GM10266 (cell line): ENCODE results near the gene FBLN7.

Experiments
- DNase-seq: peaks from one replicate; pipeline ENCODE4 v3.0.0; 2012; ENCODE audit errors: extremely low spot score
- CTCF ChIP-seq: IDR thresholded peaks from 2 replicates; pipeline ENCODE4 v1.5.1; 2012; ENCODE audit warnings: mild to moderate bottlenecking, low read depth; ENCODE audit not compliant: control insufficient read depth, insufficient read depth; ENCODE audit errors: missing control alignments

The FBLN7 gene

DNA sequence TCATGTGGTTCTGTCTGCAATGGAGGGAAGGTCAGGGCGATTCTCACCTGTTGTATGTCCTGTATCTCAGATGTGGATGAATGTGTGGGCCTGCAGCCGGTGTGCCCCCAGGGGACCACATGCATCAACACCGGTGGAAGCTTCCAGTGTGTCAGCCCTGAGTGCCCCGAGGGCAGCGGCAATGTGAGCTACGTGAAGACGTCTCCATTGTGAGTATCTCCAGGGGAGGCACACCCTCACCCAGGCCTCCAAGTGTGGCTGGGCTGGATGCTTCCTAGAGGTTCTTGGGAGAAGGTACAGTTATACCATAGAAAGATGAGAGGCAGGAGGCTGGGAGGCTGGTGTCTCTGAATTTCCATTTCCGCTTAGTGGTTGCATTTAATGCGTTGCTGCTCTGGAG lies 46.9 kb downstream of the FBLN7 start:
- TF ChIP-seq CTCF, result no peak
- DNase-seq, result no peak

- no peak for TF ChIP-seq CTCF
- no peak for DNase-seq
Observed at GRCh38 chr2:112187046-112187715, 49.0 kb downstream of the FBLN7 start.

DNA sequence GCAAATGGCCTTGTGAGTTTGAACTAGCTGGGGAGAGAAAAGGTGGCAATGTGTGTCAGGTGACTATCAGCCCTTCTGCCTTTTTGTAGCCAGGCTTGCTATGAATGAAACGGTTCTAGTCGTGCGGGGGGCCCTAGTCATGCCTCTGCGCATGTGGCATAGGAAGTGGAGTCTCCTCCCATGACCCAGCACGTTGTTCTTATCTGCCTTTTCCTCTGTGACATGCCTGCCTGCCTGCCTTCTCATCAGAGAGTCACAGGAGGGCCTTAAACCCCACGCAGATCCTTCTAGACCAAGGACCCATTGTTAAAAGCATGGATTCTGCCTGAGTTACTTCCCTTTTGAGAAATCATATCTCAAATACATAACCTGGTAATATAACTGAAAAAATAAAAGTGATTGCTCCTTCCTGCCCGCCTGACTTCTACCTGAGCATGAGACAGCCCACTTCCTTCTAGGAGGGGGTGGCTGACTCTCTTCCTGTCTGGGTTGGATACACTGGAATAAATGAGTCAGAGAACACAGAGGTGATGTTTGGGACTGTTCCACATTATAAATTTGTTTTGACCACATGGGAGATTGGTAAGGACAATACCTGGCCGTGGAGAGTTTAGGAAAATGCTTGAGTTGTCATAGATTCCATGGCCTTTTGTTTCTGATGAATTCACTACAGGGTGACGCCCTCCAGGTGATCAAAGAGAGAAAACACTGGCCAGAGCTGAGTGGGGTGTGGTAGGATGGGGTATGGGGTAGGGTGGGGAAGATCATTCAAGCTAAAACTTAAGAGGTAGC lies 49.8 kb downstream of the FBLN7 start:
- no peak for TF ChIP-seq CTCF
- peak; percentile 53 for DNase-seq

DNA sequence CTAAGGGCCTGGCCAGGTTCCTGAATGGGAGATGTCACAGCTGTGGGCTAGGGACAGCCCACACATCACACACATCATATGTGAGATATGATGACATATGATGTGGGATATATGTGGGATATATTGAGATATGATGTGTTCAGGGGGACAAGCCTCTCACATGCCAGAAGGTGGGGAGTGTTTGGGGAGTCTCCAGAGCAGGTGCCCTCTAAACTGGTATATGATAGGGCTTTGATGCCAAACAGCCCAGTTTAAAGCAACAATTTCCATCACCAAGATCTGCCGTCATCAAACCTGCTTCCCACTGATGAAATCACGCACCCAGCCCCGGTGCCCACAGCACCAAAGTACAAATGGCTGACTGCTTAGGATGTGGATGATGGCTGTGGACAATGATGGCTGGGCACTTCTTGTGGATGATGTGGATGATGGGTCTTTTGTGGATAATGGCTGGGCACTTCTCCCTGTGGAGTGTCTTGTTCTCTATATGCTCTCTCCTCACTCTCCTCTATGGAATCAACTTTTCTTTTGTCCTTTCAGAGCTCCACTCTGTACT lies 50.9 kb downstream of the FBLN7 start:
- no peak for TF ChIP-seq CTCF
- no peak for DNase-seq

GRCh38 chr2:112194028-112194427 lies 55.8 kb downstream of the FBLN7 start:
- no peak for DNase-seq
- no peak for TF ChIP-seq CTCF

- DNase-seq, result no peak
- TF ChIP-seq CTCF, result no peak
Observed at GRCh38 chr2:112194482-112194881, 56.3 kb downstream of the FBLN7 start.
